GM18861 (cell line): ENCODE measurements around the gene TBC1D21.

Experiments
- ATAC-seq: cut with Tn5 transposase; IDR thresholded peaks from one replicate; pipeline ENCODE4 v1.9.1; 2021; ENCODE audit not compliant: unreplicated experiment

TBC1D21 gene

DNA sequence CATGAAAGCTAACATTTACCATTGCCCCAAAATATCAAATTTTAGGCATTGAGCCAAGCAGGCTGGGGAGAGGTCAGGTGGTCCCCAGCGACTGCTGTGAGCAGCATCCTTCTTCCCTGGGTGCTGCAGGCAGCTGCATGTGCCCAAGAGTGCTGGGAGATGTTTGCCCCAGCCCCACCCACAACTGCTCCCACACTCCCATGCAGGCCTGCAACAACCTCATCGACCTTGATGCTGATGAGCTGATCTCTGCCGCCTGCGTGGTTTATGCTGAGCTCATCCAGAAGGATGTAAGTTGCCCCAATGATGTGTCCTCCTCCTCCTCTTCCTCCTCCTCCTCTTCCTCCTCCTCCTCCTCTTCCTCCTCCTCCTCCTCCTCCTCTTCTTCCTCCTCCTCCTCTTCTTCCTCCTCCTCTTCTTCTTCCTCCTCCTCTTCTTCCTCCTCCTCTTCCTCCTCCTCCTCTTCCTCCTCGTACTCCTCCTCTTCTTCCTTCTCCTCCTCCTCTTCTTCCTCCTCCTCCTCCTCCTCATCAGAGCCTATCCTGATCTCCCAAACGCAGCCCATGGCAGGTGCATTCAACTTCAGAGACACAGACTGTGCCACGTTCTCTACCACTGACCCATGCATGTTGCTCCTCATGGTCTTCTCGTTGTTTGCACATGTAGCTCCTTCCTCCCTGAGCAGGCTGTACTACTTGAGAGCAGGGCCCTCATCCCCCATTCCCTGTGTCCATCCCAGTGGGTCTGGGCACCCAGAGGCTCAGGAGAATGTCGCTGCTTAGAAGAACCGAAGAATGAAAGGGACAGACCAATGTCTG lies 15.1 kb downstream of the TBC1D21 start:
- ATAC-seq, result no peak

DNA sequence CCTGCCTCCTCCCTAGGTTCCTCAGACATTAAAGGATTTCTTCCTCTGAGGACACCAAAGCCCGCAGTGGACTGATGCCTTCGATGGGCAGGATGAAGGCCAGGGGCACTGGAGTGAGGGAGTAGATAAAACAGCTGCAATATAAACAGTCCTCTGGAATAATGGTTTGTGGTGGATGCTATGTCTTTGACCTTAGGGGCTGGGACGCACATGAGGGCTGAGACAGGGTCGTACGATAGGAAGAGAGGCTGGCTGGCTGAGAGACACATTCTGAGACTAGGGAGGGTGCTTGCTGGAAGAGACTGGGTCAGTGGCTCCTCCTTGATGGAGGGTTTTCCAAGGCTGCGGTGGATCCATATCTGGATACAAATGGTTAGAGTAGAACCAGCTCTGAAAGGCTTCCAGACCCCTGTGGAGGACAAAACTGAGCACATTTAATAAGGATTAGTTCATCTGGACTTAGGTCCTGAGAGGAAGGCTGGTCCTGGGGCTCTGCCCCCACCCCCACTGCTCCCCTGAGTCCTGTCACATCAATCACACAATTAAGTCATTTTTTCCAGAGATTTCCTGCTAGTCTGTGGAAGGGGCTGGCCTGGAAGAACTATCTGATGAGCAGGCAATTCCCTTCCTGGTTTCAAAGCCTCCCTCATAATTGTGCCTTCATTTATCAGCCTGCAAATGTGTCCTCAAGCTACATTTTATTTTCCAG lies 15.8 kb downstream of the TBC1D21 start:
- no peak for ATAC-seq

DNA sequence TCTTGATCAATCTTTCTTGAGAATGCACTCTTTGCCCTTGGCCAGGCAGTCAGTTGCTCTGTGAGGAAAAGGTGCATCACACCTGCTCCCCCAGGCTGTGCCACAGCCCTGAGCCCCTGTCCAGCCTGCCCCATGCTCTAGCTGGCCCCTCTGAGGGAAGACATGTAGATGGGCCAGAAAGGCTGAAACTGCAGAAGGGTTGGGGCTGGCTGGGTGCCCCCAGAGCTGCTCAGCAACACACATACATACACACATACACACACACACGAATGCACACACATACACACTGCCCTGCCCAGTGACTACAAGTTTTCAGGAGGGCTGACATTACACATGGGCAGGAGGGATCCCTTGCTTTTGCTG lies 16.4 kb downstream of the TBC1D21 start:
- ATAC-seq, result no peak

DNA sequence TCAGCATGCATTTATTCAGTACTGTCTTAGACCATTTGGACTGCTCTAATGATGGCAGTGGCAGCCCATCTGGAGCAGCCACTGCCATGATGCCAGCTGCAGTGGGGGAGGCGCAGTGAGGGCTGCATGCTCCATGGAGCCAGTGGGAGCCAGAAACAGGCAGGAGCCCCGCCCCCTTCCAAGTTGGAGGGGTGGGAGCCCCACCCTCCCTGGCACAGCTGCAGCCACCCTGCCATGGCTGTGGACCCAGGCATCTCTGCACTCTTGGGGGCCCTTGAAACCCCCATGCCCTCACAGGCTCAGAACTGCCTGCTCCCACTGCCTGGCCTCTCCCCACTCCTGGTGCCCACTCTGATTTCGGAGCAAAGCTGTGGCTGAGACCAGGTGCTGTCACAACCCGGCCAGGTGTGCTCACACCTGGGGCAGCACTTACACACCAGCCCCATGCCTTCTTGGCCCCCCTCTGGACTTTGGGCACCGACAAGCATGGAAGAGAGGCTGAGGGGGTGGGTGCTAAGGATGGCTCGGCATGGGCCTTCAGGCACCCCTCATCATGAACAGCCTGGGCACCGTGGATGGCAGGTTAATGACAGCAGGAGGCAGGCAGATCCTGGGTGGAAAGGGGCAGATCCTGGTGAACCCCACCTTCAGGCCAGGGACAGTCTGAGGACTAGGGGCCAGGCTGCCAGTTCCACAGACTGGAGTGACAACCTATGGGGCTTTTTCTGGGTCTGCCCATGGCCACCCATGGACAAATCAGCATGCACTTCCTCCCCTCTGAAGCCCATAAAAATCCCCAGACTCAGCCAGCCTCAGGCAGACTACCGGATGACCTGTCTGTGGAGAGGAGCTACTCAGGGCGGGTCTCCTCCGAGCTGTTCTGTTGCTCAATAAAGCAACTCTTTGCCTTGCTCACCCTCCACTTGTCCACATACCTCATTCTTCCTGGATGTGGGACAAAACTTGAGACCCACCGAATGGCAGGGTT lies 18.3 kb downstream of the TBC1D21 start:
- ATAC-seq, result no peak

DNA sequence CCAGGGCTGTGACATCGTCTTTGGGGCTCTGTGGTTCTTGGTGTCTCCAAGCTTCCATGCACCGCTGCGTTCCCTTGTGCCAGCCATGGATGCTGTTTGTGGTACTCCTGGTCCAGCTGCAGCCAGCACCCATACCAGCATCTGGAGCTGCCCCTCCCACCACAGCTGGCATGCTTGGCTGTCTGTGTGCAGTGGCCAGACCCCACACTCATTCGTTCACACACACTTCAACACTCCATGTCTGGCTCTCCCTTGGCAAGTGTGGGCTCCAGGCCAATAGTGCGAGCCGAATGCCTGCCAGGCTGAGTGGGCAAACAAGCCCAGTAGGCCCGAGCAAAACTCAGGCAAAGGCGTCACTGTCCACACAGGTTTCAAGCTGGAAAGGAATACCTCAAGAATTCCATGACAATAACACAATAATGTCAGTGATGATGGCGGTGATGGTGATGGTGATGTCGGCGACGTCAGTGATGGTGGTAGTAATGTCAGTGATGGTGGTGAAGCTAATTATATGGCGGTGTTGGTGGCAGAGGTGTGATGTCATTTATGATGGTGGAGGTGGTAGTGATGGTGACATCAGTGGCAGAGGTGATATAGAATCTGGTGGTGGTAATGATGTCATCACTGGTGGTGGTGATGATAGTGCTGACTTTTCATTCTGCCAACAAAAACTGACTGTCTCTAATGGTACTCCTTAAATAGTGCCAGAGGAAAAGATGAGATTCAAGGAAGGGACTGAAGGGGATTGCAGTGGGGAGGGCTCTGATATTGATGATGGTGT lies 19.3 kb downstream of the TBC1D21 start:
- ATAC-seq, result no peak

DNA sequence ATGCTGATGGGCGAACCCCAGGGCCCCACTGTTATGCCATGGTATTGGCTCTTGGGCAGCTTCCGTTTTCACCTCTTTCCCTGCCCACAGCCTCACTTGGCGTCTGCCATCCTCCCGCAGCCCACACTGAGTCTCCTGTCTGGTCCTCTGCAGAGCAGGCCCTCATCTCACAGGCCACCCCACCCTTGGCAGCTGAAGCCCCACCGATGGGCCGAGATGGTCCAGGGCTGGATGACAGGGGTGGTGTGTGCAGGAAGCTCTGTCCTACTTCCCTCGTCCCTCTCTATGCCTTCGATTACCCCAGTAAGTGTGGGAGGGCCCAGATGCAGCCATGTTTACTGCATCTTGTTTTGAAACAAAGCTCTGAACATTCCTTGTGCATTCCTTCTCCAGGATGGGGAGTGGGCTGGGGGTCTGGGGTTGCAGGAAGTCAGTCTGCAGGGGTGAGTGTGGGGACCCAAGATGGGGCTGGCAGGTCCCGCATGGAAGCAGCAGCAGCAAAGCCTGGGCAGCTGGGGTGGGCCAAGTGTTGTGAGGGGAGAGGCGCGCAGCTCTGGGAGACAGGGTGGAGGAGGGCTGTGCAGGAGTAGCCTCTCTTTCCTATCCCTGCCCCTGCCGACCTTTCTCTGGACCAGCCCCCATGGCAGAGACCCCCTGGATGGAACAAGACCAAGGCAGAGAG lies 20.9 kb downstream of the TBC1D21 start:
- ATAC-seq, result no peak

DNA sequence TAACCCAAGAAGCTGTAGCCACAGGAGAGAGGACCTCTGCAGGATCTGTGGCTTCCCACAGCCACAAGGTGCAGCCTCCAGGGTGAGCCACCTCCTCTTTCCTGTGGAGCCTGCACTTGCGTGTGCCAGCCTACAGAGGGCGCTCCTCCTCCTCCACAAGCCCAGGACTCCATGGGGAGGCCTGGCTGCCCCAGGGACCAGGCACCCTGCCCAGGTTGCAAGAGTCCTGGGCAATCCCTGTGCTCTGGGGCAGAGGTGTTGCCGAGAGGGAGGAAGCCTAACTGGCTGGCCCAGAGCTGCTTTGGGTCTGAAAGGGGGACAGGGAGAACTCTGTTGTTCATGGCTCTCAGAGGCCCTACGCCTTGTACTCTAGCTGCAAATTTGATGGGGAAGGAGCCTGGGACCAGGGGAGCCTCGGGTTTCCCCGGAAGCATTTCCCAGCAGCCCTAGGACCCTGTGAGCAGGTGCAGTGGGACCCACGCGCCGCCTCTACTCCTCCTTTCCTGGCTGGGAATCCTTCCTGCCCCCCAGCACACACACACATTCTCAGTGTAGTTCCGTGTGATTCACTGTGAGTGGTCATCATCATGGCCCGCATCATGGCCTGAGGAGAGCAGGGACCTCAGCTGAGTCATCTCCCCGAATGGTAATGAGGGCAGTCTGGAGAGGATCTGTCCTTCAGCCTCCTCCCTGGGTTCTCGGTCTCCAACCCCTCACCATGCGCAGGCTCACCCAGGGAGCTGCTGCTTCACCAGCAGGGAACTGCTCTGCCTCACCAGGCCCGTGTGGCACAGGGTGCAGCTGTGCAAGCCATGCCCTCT lies 24.3 kb downstream of the TBC1D21 start:
- no peak for ATAC-seq

DNA sequence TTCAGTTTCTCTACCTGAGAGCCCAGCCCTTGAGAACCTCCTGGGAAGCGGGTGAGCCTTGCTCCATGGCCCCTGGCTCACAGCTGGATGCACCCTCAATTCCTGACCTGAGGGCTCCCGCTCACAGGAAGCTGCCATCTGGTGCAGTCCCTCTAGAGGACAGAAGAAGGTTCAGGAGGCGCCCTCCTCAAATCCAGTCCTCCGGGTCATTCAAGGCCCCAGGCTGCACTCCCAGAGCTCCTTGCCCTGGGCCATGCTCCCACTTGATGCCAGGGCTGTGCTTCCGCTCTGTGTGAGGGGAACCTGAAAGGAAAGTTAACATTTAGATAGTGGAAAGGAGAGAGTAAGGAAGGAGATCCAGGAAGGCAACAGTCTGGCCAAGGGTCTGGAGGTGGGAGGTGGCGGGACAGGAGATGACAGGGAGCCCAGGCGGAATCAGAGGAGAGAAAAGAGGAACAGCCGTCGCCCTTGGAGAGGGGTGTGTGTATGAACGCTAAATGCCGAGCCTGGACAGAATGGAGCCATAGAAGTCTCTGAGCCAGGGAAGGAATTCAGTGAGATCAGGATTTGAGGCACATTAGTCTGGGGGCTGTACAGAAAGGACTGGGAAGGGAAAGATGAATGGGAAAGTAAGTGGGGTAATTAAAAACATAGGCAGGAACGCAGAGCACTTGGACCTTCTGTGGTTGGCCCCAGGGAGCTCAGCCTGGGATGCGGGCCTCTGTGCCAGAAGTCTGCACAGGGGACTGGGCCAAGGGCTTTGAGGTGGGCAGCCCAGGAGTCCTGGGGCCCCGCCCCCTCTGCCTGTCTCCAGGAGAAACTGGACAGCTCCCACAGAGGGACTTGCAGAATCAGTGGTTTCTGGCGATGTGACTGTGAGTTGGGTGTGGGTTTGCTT lies 26.1 kb downstream of the TBC1D21 start:
- ATAC-seq, result no peak

DNA sequence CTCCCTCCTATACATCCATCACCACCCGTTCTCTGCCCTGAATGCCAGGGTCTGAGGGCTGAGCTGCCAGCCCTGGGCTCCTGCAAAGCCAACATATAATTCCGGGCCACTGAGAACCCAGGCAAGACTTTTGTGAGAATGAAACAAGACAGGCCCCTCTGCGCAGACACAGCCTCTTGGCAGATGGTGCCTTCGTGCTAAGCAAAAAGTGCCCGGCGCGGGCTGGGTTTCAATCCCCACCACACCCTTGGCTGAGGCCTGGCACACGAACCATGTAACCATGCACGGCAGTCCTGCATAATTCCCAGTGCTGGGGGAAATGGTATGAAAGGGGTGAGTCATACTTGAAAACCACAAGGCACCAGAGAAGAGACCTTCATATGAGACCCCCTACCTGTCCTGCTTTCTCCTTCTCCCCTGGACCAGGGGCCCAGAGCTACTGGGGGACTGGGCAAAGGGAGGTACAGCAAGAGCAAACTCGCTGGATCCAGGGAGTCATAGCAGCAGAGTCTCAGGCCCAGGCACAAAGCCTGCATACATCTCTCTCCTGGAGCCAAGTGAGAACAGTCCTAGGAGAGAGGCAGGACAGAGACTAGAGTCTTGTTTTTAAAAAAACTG lies 26.8 kb downstream of the TBC1D21 start:
- ATAC-seq, result no peak

DNA sequence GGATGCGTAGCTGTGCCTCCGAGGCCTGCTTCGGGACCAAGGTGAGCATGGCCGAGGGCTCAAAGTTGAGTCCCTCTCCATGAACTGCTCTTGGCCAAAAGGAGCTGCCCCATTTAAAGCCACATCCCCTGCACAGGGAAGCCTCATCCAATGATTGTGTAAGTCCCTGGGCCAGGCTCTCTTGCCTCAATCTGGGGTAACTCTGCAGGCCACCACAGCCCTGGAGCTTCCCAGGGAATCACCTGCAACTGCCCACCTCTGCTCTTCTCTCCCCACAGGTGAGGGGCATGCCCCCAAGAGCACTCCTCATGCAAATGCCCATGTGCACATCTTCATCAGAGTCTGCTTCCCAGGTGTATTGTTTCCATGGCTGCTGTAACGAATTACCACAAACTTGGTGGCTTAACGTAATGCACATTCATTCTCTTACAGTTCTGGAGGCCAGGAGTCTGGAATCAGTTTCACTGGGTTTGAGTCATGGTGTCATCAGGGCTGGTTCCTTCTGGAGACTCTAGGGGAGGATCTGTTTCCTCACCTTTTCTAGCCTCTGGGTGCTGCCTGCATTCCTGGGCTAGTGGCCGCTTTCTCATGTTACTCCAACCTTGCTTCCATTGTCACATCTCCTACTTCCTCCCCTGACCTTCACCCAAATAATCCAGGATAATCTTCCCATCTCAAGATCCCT lies 27.9 kb downstream of the TBC1D21 start:
- ATAC-seq, result no peak

DNA sequence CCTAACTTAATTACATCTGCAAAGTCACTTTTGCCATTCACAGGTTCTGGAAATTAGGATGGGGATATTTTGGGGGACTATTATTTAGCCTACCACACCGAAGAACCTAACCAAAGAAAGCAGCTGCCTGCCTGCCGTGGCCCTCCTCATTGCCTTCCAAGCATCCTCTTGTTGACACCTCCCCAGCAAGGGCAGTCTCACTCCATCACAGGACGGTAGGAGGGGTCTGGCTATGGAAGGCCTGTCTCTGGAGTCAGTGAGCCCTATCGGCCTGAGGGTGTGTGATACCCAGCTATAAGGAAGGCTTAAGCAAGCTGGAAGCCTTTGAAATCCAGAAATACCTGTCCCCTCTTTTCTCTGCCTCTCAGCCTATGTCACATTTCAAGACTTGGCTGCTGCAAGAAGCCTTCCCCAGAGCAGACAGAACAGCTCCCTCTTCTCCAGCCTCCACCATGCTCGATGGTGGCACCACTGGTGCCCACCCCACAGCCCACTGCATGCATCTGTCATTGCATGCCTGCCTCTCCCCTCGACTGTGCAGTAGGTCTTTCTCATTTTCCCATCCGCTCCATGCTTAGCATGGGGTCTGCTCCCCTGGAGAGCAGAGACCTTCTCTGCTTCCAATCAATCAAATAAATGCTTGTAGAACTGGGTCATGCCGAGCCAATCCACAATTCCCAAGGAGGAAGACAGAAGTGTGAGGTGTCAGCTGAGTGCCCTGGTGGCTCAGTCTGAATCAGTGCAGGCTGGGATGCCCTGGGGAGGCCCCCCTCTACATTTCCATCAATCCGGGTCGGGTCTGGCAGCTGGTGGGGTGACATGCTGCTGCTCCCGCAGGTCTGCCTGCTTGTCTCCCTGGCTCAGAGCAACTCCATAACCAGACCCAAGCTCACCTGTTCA lies 29.0 kb downstream of the TBC1D21 start:
- no peak for ATAC-seq

DNA sequence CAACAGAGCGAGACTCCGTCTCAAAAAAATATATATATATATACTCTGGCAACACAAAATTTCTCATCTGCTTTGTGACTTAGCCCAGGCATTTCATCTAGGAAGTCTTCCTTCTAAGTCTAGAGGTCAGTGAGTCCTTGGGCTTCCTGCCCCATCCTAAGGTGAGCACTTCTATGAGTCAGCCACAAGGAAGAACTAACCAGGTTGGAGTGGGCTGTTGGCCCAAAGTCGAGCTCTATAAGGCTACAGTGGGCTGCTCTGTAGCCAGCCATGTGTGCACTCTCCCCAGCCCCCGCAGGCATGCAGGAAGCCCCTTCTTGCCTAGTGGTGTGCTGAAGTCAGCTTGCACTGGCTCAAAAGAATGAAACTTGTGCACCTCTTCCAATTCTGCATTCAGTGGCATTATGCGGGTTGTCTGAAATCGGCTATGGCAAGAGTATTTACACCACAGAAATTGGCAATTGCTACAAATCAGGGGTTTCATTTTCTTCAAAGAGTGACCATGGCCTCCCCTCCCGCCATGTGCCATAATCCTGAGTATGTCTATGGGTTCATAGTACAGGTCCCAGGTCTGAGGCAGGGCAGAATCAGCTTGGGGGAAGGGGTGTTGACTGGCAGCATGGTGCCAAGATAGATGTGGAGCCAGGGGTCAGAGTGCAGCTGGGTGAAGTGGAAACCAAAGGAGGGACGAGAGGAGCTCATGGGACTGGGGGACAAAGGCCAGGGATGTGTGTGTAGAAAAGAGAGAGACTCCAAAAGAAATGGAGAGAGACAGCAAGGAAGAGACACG lies 30.9 kb downstream of the TBC1D21 start:
- ATAC-seq, result no peak

DNA sequence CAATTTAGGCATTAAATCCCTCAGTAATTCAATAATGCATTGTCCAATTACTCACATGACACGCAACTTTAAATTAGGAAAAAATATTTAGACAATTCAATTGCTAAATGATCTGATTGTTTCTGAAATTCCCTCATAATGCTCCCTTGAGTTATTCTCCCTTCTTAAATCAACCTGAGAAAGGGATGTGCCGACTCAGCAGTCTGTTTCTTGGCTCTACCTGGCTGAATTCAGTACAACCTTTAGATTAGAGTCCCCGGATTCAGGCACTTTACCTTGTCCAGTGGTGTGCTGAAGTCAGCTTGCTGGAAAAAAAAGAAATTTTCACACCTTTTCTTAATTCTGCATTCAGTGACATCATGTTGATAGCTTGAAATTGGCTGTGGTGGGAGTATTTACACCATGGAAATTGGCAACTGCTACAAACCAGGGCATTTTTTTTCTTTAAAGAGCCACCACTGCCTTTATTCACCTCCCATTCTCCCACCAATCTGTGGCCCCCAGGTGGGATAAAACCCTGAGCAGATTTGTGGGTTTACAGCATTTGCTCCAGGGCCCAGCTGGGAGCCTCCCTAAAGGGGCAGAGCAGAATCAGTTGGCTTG lies 32.0 kb downstream of the TBC1D21 start:
- ATAC-seq, result no peak

DNA sequence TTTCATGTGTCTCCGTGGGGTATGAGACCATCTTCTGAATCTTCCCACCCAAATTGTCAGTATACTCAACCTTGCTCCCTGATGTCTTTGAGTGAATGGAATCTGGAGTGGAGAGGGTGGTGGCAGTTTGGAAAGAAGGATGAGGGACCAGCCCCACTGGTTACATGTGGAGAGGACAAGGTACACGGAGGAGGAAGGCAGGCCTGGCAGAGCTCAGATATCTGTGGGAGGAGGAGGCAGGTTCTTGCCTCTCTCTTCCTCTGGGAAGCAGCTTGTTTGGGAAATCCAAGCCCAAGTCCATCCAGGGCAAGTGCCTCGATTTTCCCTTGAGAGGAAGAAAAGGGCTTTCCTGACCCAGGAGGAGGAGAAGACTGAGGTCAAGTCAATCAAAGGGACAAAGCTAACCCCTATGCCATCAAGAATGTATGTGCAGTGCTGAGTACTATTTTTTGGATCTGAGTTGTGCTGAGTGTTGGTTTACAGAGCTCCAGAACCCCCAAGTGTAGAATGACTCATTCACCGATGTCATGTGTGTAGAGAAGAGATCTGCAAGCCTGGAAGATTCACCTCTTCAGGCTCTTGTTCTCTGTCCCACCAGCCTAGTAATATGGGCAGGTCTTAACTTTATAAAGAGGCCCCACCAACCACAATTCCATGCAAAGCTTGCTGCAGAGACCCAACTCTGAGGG lies 33.1 kb downstream of the TBC1D21 start:
- no peak for ATAC-seq
